ENCODE results near the gene ANKRD11. TPM values are rescaled to one million over a fixed set of nuclear protein-coding genes. Genes with fewer than 3 reads are reported as not detected.

The ANKRD11 gene
- total RNA-seq, 1 donor from 2014 or later, result 209 TPM

DNA sequence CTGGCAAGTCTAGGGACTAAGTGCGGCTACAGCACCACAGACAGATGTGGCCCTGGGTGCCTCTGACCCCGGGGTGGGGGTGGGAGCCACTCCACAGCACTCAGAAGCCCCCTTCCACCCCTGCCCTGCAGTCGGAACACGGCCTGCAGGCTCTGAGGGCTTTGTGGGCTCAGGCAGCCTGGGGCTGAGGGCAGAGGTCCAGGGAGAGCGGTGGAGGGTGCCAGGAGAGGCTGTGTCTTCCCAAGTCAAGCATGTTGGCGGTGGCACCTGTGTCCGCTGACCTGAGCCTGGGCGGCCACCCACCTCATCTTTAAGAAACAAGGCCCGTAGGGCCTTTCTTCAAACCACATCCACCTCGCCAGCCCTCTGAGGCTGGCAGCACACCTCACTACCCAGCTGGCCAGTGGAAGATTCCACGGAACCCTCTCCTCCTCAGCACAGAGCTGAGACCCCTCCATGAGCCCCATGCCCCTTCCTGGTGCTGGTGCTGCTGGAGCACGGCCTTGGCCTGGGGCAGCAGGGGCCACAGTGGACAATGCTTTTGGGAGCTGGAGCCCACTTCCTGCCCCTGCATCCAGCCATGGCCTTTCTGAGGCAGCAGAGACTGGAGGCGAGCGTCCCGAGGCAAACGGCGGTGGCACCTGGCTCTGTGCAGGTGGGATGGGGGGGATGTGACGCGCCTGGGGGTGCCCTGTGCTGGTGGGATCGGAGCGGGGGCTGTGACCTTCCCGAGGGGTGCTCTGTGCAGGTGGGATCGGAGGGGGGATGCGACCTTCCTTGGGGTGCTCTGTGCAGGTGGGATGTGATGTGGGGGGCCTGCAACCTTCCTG lies 195.1 kb downstream of the ANKRD11 start:
- peaks cover 8% of the 10 kb centered on the region for H3K4me1 Mint-ChIP-seq (ENCODE audit: unreplicated experiment)
- H3K9me3 Mint-ChIP-seq (ENCODE audit: unreplicated experiment), result no peaks in the 10 kb centered on the region
- H3K4me3 Mint-ChIP-seq (ENCODE audit: unreplicated experiment), result no peak overlapping the region
- H3K36me3 Mint-ChIP-seq (ENCODE audit: unreplicated experiment), result peaks cover 13% of the 10 kb centered on the region
- TF ChIP-seq, protein P1, sequence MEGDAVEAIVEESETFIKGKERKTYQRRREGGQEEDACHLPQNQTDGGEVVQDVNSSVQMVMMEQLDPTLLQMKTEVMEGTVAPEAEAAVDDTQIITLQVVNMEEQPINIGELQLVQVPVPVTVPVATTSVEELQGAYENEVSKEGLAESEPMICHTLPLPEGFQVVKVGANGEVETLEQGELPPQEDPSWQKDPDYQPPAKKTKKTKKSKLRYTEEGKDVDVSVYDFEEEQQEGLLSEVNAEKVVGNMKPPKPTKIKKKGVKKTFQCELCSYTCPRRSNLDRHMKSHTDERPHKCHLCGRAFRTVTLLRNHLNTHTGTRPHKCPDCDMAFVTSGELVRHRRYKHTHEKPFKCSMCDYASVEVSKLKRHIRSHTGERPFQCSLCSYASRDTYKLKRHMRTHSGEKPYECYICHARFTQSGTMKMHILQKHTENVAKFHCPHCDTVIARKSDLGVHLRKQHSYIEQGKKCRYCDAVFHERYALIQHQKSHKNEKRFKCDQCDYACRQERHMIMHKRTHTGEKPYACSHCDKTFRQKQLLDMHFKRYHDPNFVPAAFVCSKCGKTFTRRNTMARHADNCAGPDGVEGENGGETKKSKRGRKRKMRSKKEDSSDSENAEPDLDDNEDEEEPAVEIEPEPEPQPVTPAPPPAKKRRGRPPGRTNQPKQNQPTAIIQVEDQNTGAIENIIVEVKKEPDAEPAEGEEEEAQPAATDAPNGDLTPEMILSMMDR (IDR thresholded peaks at IDR 0.05), result no peak
- no peaks in the 10 kb centered on the region for H3K27me3 Mint-ChIP-seq (ENCODE audit: unreplicated experiment)
- peak overlapping the region; percentile 44 for H3K27ac Mint-ChIP-seq (ENCODE audit: unreplicated experiment)
- DNase-seq (ENCODE audit: extremely low spot score, unreplicated experiment), result no peak

DNA sequence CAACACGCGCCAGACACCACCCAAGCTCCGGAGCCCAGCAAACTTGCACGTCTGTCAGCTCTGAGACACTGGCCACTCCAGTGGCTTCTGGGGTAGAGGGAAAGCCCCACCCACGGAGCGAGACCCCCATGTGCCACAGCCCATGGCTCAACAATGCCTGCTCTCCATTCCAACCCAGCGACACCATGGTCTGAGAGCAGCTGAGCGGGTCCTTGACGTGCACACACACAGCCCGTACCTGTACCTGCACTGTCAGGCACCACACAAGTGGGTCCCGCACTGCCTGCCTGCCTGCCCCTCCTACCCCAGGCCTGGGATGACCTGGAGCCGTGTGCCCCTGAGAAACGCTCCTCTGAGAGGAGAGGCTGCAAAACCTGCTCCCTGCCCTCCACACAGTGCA lies 195.9 kb downstream of the ANKRD11 start:
- Mint-ChIP-seq H3K9me3 (ENCODE audit: unreplicated experiment) (no peaks in the 10 kb centered on the region), H3K4me1 (ENCODE audit: unreplicated experiment) (peaks cover 11% of the 10 kb centered on the region), H3K36me3 (ENCODE audit: unreplicated experiment) (peaks cover 16% of the 10 kb centered on the region), H3K27ac (ENCODE audit: unreplicated experiment) (peak overlapping the region; percentile 7), H3K4me3 (ENCODE audit: unreplicated experiment) (no peak overlapping the region), H3K27me3 (ENCODE audit: unreplicated experiment) (no peaks in the 10 kb centered on the region)
- TF ChIP-seq, protein P1 (IDR thresholded peaks at IDR 0.05), result no peak
- DNase-seq (ENCODE audit: extremely low spot score, unreplicated experiment), result no peak

DNA sequence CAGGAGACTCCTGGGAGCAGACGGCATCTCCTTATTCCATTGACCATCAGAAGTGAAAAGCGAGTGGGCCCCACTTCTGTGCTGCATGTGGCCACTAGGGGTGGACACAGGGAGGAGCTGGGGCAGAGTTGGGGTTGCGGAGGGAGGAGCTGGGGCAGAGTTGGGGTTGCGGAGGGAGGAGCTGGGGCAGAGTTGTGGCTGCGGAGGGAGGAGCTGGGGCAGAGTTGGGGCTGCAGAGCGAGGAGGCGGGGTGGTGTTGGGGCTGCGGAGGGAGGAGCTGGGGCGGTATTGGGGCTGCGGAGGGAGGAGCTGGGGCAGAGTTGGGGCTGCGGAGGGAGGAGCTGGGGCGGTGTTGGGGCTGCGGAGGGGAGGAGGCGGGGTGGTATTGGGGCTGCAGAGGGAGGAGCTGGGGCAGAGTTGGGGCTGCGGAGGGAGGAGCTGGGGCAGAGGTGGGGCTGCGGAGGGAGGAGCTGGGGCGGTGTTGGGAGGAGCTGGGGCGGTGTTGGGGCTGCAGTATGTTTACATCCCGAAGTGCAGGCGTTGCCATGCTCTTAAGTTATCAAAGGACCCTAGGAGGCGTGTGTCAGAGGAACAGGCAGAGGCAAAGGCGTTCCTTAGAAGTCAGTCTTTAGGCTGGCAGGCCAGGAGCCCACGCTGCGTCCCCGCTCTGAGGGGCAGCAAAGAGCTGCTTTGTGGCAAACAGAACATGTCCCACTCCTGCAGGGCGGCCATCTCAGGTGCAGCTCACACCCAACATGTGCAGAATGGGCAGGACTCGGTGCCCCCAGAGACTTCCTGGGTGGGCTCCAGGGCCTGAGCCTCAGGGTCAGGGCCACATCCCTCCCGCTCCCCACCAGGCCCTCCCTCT lies 196.9 kb downstream of the ANKRD11 start:
- DNase-seq (ENCODE audit: extremely low spot score, unreplicated experiment), result no peak

DNA sequence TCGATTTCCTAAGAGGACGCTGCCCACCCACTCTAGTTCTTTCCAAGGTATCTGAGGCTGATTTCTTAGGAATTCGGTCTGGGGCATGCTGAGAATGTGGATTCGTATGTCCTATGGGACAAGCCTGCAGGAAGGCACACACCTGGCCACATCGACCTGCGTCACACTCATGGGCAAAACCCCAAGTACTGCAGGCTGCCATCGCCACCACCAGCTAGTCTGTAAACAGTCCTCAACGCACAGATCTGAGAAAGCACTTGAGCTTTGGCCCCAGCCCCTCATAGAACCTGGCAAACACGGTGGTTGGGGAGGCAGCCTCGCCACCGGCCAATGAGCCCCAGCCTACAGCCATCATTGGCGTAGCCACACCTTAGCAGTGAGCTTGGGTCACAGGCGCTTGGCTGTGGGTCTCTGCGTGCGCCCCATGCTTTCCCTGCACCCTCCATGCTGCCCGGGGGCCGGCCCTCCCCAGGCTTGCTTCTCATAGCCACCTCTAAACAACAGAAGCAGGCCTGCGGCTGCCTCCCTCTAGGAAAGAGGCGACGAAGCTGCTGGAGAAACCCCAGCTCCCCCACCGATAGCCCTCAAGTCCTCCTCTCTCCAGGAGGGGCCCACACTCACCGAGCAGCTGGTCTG lies 197.8 kb downstream of the ANKRD11 start:
- Mint-ChIP-seq H3K4me3 (ENCODE audit: unreplicated experiment) (no peak overlapping the region), H3K9me3 (ENCODE audit: unreplicated experiment) (no peaks in the 10 kb centered on the region), H3K36me3 (ENCODE audit: unreplicated experiment) (peaks cover 19% of the 10 kb centered on the region), H3K27ac (ENCODE audit: unreplicated experiment) (peak overlapping the region; percentile 57), H3K4me1 (ENCODE audit: unreplicated experiment) (peaks cover 13% of the 10 kb centered on the region), H3K27me3 (ENCODE audit: unreplicated experiment) (no peaks in the 10 kb centered on the region)
- TF ChIP-seq, protein P1 (IDR thresholded peaks at IDR 0.05), result no peak
- no peak for DNase-seq (ENCODE audit: extremely low spot score, unreplicated experiment)

More for the DNA sequence above, 196.9 kb downstream of the ANKRD11 start:
- Mint-ChIP-seq H3K36me3 (ENCODE audit: unreplicated experiment) (peaks cover 18% of the 10 kb centered on the region), H3K27me3 (ENCODE audit: unreplicated experiment) (no peaks in the 10 kb centered on the region), H3K27ac (ENCODE audit: unreplicated experiment) (no peak overlapping the region), H3K4me3 (ENCODE audit: unreplicated experiment) (no peak overlapping the region), H3K9me3 (ENCODE audit: unreplicated experiment) (no peaks in the 10 kb centered on the region), H3K4me1 (ENCODE audit: unreplicated experiment) (peaks cover 13% of the 10 kb centered on the region)
- TF ChIP-seq, protein P1 (IDR thresholded peaks at IDR 0.05), result no peak

Measured in osteocyte (in vitro differentiated cells).